A549 (cell line): ENCODE data around the gene MYLK2. TPM values are rescaled to one million over a fixed set of nuclear protein-coding genes. Genes with fewer than 3 reads are reported as not detected.

ENCODE experiments used
- ATAC-seq, 2 experiments: fragments of 200-7000 bp in 1 of 2; fragments of >200 bp in 1 of 2; cut with Nextera tagmentation in 1 of 2; cut with Tn5 transposase in 1 of 2; 3 replicates each; pipeline versions ENCODE4 v1.8.0 to v1.9.1; 2018 to 2020; ENCODE audit warnings: mild to moderate bottlenecking in 1 of 2, moderate library complexity in 1 of 2
- CTCF ChIA-PET: fragments of 300-600 bp; sonication (Branson Sonifier 250); formaldehyde crosslinking; extraction: SDS; loops from one replicate; lab custom pipeline; 2021; ENCODE audit warnings: antibody characterized with exemption, inconsistent platforms; lab: Yijun Ruan, JAX
- POLR2A ChIA-PET: fragments of 350-600 bp; formaldehyde crosslinking; extraction: SDS; loops from one replicate; lab custom pipeline; 2021; ENCODE audit warnings: antibody characterized with exemption, inconsistent platforms; lab: Yijun Ruan, JAX
- DNase-seq, 2 experiments: peaks; one replicate each; pipeline versions ENCODE4 v3.0.0 to v3.0.0-alpha.2; 2011 to 2016; ENCODE audit warnings: low read depth in 1 of 2, low spot score in 1 of 2
- FAIRE-seq: peaks from 2 replicates; lab custom pipeline; 2011; peaks lifted over from hg19 to GRCh38; lab: Jason Lieb, UNC
- H3K27ac ChIP-seq, 2 experiments: fragments of >200 bp; sonication (Bioruptor Twin); formaldehyde crosslinking; 3 replicates each; pipeline ENCODE4 v1.5.1; 2016 to 2017
- H3K4me1 ChIP-seq: fragments of >200 bp; sonication (Bioruptor Twin); formaldehyde crosslinking; 3 replicates; pipeline ENCODE4 v1.6.1; 2016
- H3K4me2 ChIP-seq: fragments of >200 bp; sonication (Bioruptor Twin); formaldehyde crosslinking; 3 replicates; pipeline ENCODE4 v1.6.1; 2016
- H3K4me3 ChIP-seq: fragments of >200 bp; sonication (Bioruptor Twin); formaldehyde crosslinking; 3 replicates; pipeline ENCODE4 v1.5.1; 2016
- H3K9me3 ChIP-seq: fragments of >200 bp; sonication (Bioruptor Twin); formaldehyde crosslinking; 3 replicates; pipeline ENCODE4 v1.6.1; 2016
- BCL3 ChIP-seq: fragments of >200 bp; sonication (Bioruptor Twin); formaldehyde crosslinking; IDR thresholded peaks from 3 replicates; pipeline ENCODE4 v1.6.1; 2016
- CBX2 ChIP-seq: fragments of 200-600 bp; sonication (generic); IDR thresholded peaks from 2 replicates; pipeline ENCODE4 v1.6.1; 2016; ENCODE audit warnings: low read depth, mild to moderate bottlenecking, borderline replicate concordance
- CBX8 ChIP-seq: fragments of 200-600 bp; sonication (generic); IDR thresholded peaks from 2 replicates; pipeline ENCODE4 v1.6.1; 2016
- CHD2 ChIP-seq: fragments of 150-350 bp; IDR thresholded peaks from 2 replicates; pipeline ENCODE4 v1.6.1; 2014; ENCODE audit warnings: low read length; ENCODE audit not compliant: partially characterized antibody
- CHD4 ChIP-seq: fragments of 200-600 bp; sonication (generic); IDR thresholded peaks from 2 replicates; pipeline ENCODE4 v1.6.1; 2016; ENCODE audit warnings: antibody characterized with exemption, mild to moderate bottlenecking, borderline replicate concordance
- EHF ChIP-seq: fragments of 250-450 bp; sonication (Bioruptor Pico); IDR thresholded peaks from 2 replicates; pipeline ENCODE4 v1.5.0; 2020; ENCODE audit warnings: mild to moderate bottlenecking
- EP300 ChIP-seq, 2 experiments: fragments of >200 bp; sonication (Bioruptor Twin); formaldehyde crosslinking; IDR thresholded peaks; 2 replicates in 1 of 2; 3 replicates in 1 of 2; pipeline ENCODE4 v1.6.1; 2016 to 2017
- FOXS1 ChIP-seq: fragments of 250-450 bp; sonication (Bioruptor Pico); IDR thresholded peaks from 2 replicates; pipeline ENCODE4 v1.5.0; 2020; ENCODE audit warnings: mild to moderate bottlenecking, moderate library complexity
- HOXA7 ChIP-seq: fragments of 250-450 bp; sonication (Bioruptor Pico); IDR thresholded peaks from 2 replicates; pipeline ENCODE4 v1.5.0; 2020; ENCODE audit warnings: mild to moderate bottlenecking, moderate library complexity
- JUNB ChIP-seq: fragments of >200 bp; sonication (Bioruptor Twin); formaldehyde crosslinking; IDR thresholded peaks from 2 replicates; pipeline ENCODE4 v1.6.1; 2016
- MAFK ChIP-seq: fragments of 450-650 bp; IDR thresholded peaks from 2 replicates; pipeline ENCODE4 v1.6.1; 2014; ENCODE audit not compliant: partially characterized antibody
- MAX ChIP-seq: IDR thresholded peaks from 2 replicates; pipeline ENCODE4 v1.6.1; 2012
- POLR2A ChIP-seq: IDR thresholded peaks from 2 replicates; pipeline ENCODE4 v1.6.1; 2012; ENCODE audit warnings: mild to moderate bottlenecking, low read length
- POLR2AphosphoS2 ChIP-seq: conservative IDR thresholded peaks from 2 replicates; pipeline ENCODE4 v1.6.1; 2012; ENCODE audit warnings: low read length, improper control_type of control experiment, inconsistent platforms
- RFX5 ChIP-seq: fragments of 450-650 bp; IDR thresholded peaks from 2 replicates; pipeline ENCODE4 v1.7.1; 2014; ENCODE audit warnings: antibody characterized with exemption, mild to moderate bottlenecking, moderate library complexity
- RNF2 ChIP-seq: fragments of 200-600 bp; sonication (generic); IDR thresholded peaks from 2 replicates; pipeline ENCODE4 v1.6.1; 2016; ENCODE audit warnings: low read depth, mild to moderate bottlenecking, antibody characterized with exemption, moderate library complexity, borderline replicate concordance
- SMC3 ChIP-seq: fragments of >200 bp; sonication (Bioruptor Twin); formaldehyde crosslinking; IDR thresholded peaks from 3 replicates; pipeline ENCODE4 v1.6.1; 2018; ENCODE audit warnings: inconsistent platforms
- SREBF2 ChIP-seq: fragments of 450-650 bp; IDR thresholded peaks from 2 replicates; pipeline ENCODE4 v1.6.1; 2014; ENCODE audit warnings: mild to moderate bottlenecking, moderate library complexity
- ZC3H11A ChIP-seq: fragments of 450-650 bp; IDR thresholded peaks from 2 replicates; pipeline ENCODE4 v1.6.1; 2014; ENCODE audit warnings: antibody characterized with exemption, mild to moderate bottlenecking
- ZFP36 ChIP-seq: fragments of 450-650 bp; IDR thresholded peaks from 2 replicates; pipeline ENCODE4 v1.6.1; 2014; ENCODE audit warnings: borderline replicate concordance; ENCODE audit not compliant: partially characterized antibody
- WGBS: methylation state at CpG from one replicate; pipeline ENCODE4 v1.1.6; 2017; ENCODE audit errors: missing lambda C conversion rate; 5-methylcytosine and 5-hydroxymethylcytosine counted together
- polyA plus RNA-seq, 4 experiments: library from polyadenylated mRNA; depleted of rRNA in 3 of 4; stranded (reverse); fragments of >200 nt; fragmentation: RNase III in 1 of 4; extraction: RNeasy Plus Mini Kit Qiagen cat#74134 plus additional on column Dnase treatment in 1 of 4; gene quantifications; 2 replicates in 3 of 4; 3 replicates in 1 of 4; pipeline ENCODE4 v1.2.3, GENCODE V29; 2011 to 2017

Gene MYLK2
- polyA plus RNA-seq, 2 of the 4 experiments (the other 2 are of a cell fraction): 0.09 to 0.36 TPM

GRCh38 chr20:31797364-31797763, 21.8 kb upstream of the MYLK2 start:
- 95% methylated on average over 3 of the region's 3 CpGs for WGBS
- Histone ChIP-seq H3K27ac (no peak overlapping the region), H3K9me3 (no peaks in the 10 kb centered on the region), H3K4me1 (no peaks in the 10 kb centered on the region), H3K4me2 (no peak overlapping the region), H3K4me3 (no peak overlapping the region)
- DNase-seq (no peak), FAIRE-seq (no peak), ATAC-seq (no peak)
- TF ChIP-seq RNF2: no peak
- no peak for TF ChIP-seq RFX5
- no peak for TF ChIP-seq CBX8
- no peak for TF ChIP-seq ZFP36
- no peak for TF ChIP-seq MAX
- no peak for TF ChIP-seq FOXS1 (CRISPR knock-in tag)
- TF ChIP-seq HOXA7: no peak
- no peak for TF ChIP-seq CHD4
- TF ChIP-seq SMC3: no peak
- TF ChIP-seq EHF (CRISPR knock-in tag): no peak
- TF ChIP-seq BCL3: no peak
- TF ChIP-seq CHD2: no peak
- no peak for TF ChIP-seq POLR2AphosphoS2
- CTCF ChIA-PET: interaction anchor here (0.9 to 2.3 kb wide), 4 partner anchors 10 to 163 kb away, joined by 3 to 8 read pairs (median 4); no protein-coding TSS in a partner anchor
- POLR2A ChIA-PET: no interaction called here

DNA sequence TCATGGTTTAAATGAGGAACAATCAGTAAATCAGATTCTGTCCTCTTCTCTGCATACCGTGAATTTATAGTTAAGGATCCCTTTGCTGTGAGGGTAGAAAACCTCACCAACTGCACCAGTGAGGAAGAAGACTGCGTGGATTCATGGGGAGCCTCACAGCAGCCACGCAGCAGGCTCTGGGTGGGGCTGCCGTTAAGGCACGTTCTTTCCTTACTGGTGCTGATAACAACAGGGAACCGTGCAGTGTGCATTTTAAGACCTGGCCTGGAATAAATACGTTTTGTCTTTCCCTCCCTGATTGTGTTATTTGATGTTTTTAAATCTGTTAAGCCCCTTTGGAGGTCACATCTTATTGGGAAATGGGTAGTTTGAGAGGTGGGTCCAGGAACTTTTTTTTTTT, 17.6 kb upstream of the MYLK2 start:
- Histone ChIP-seq H3K4me3 (no peak overlapping the region), H3K27ac (no peak overlapping the region)
- ATAC-seq (no peak), DNase-seq (no peak)
- CTCF ChIA-PET: no interaction called here
- POLR2A ChIA-PET: no interaction called here
- WGBS: 91% methylated on average over 7 of the region's 7 CpGs
- TF ChIP-seq POLR2A: no peak
- TF ChIP-seq EP300 (IDR thresholded peaks at IDR 0.05): no peak
- no peak for TF ChIP-seq POLR2AphosphoS2
- TF ChIP-seq, all 56 proteins: peak for 0
- no peak overlapping the region for H3K4me2 ChIP-seq
- no peaks in the 10 kb centered on the region for H3K9me3 ChIP-seq
- no peak for FAIRE-seq
- no peaks in the 10 kb centered on the region for H3K4me1 ChIP-seq

- H3K4me2 ChIP-seq: no peak overlapping the region
- DNase-seq (no peak), ATAC-seq (no peak), FAIRE-seq (no peak)
- H3K4me1 ChIP-seq: no peaks in the 10 kb centered on the region
- 93% methylated on average over 7 of the region's 7 CpGs for WGBS
- no peaks in the 10 kb centered on the region for H3K9me3 ChIP-seq
- ChIA-PET POLR2A (no interaction called here), CTCF (interaction anchor here (0.5 to 2.1 kb wide), 3 partner anchors 20 to 45 kb away, joined by 3 to 5 read pairs (median 3); no protein-coding TSS in a partner anchor)
- no peak overlapping the region for H3K4me3 ChIP-seq
- H3K27ac ChIP-seq: no peak overlapping the region
- no peak for TF ChIP-seq ZFP36
- no peak for TF ChIP-seq EHF (CRISPR knock-in tag)
- TF ChIP-seq CBX8: no peak
- TF ChIP-seq MAFK: no peak
- TF ChIP-seq JUNB: no peak
- TF ChIP-seq CBX2: no peak
- TF ChIP-seq ZC3H11A: no peak
- TF ChIP-seq SREBF2: no peak
- TF ChIP-seq CHD2: no peak
These were observed 15.4 kb upstream of the MYLK2 start for GRCh38 chr20:31803552-31804291.
